PFSK-1 (cell line): ENCODE data around the gene IMPA2.

ENCODE experiments used
- FOXP2 ChIP-seq: optimal IDR thresholded peaks from 2 replicates; pipeline ENCODE3; 2011; ENCODE audit warnings: borderline replicate concordance, control low read depth, inconsistent platforms; ENCODE audit not compliant: insufficient read depth; ENCODE audit errors: extremely low read length, extremely low read depth
- POLR2AphosphoS5 ChIP-seq: IDR thresholded peaks from 2 replicates; pipeline ENCODE4 v1.6.1; 2012; ENCODE audit warnings: low read depth, mild to moderate bottlenecking, control low read depth, low read length, moderate library complexity
- SIN3A ChIP-seq: IDR thresholded peaks from 2 replicates; pipeline ENCODE4 v1.6.1; 2012; ENCODE audit warnings: mild to moderate bottlenecking, low read length, moderate library complexity, borderline replicate concordance; ENCODE audit not compliant: insufficient read depth
- TAF1 ChIP-seq: IDR thresholded peaks from 2 replicates; pipeline ENCODE4 v1.6.1; 2012; ENCODE audit warnings: low read length, control low read depth, borderline replicate concordance; ENCODE audit not compliant: insufficient read depth
- TF ChIP-seq, protein P1 (sequence below), 2 experiments: IDR thresholded peaks; 2 replicates each; pipeline versions ENCODE4 v1.6.1 to v1.8.0; 2011 to 2012; ENCODE audit warnings: low read depth in 2 of 2, low read length in 2 of 2, control low read depth in 1 of 2, inconsistent platforms in 1 of 2, mild to moderate bottlenecking in 1 of 2, moderate library complexity in 1 of 2; ENCODE audit not compliant: insufficient read depth in 1 of 2

IMPA2 gene

DNA sequence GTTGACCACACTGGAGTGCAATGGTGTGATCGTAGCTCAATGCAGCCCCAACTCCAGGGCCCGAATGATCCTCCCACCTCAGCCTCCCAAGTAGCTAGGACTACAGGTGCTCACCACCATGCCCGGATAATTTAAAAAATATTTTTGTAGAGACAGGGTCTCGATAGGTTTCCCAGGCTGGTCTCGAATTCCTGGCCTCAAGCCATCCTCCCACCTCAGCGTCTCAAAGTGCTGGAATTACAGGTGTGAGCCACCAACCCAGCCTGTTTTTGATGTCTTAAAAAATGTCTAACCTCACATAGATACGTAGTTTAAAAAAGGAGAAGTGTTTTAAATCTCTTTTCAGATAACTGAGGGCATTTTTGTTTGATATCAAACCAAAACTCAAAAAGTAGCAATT is 37.6 kb downstream of the IMPA2 start:
- no peak for TF ChIP-seq TAF1
- TF ChIP-seq, protein P1, sequence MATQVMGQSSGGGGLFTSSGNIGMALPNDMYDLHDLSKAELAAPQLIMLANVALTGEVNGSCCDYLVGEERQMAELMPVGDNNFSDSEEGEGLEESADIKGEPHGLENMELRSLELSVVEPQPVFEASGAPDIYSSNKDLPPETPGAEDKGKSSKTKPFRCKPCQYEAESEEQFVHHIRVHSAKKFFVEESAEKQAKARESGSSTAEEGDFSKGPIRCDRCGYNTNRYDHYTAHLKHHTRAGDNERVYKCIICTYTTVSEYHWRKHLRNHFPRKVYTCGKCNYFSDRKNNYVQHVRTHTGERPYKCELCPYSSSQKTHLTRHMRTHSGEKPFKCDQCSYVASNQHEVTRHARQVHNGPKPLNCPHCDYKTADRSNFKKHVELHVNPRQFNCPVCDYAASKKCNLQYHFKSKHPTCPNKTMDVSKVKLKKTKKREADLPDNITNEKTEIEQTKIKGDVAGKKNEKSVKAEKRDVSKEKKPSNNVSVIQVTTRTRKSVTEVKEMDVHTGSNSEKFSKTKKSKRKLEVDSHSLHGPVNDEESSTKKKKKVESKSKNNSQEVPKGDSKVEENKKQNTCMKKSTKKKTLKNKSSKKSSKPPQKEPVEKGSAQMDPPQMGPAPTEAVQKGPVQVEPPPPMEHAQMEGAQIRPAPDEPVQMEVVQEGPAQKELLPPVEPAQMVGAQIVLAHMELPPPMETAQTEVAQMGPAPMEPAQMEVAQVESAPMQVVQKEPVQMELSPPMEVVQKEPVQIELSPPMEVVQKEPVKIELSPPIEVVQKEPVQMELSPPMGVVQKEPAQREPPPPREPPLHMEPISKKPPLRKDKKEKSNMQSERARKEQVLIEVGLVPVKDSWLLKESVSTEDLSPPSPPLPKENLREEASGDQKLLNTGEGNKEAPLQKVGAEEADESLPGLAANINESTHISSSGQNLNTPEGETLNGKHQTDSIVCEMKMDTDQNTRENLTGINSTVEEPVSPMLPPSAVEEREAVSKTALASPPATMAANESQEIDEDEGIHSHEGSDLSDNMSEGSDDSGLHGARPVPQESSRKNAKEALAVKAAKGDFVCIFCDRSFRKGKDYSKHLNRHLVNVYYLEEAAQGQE (IDR thresholded peaks at IDR 0.05; ENCODE audit: insufficient read depth in 1 of 2, low read depth in 2 of 2, low read length in 2 of 2) = no peak
- no peak for TF ChIP-seq POLR2AphosphoS5
- TF ChIP-seq SIN3A = no peak
- no peak for TF ChIP-seq FOXP2

DNA sequence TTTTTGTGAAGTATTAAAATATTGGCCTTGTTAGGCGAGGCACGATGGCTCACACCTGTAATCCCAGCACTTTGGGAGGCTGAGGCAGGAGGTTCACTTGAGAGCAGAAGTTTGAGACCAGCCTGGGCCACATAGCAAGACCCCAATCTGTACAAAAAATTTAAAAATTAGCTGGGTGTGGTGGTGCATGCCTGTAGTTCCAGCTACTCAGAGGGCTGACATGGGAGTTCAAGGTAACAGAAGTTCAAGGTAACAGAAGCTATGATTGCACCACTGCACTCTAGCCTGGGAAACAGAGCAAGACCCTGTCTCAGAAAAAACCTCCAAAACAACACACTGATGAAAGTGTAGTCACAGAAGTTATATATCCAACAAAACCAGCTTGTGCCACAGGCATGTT is 39.8 kb downstream of the IMPA2 start:
- no peak for TF ChIP-seq SIN3A
- TF ChIP-seq, protein P1 (IDR thresholded peaks at IDR 0.05; ENCODE audit: insufficient read depth in 1 of 2, low read depth in 2 of 2, low read length in 2 of 2) = no peak
- TF ChIP-seq TAF1 = no peak
- no peak for TF ChIP-seq FOXP2
- TF ChIP-seq POLR2AphosphoS5 = no peak

DNA sequence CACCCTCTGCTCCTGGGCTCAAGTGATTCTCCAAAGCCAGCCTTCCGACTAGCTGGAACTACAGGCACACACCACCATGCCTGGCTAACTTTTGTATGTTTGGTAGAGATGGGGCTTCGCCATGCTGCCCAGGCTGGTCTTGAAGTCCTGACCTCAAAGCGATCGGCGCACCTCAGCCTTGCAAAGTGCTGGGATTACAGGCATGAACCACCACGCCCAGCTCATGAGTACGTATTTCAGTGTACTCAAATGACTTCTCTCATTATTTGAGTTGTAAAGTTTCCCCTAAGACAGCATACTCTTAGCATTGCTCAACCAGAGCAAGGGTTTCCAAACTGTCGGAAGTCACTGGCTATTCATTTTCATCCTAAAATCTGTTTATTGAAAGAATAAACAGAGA is 40.3 kb downstream of the IMPA2 start:
- TF ChIP-seq TAF1 = no peak
- TF ChIP-seq, protein P1 (IDR thresholded peaks at IDR 0.05; ENCODE audit: insufficient read depth in 1 of 2, low read depth in 2 of 2, low read length in 2 of 2) = no peak
- no peak for TF ChIP-seq POLR2AphosphoS5
- no peak for TF ChIP-seq FOXP2
- TF ChIP-seq SIN3A = no peak

DNA sequence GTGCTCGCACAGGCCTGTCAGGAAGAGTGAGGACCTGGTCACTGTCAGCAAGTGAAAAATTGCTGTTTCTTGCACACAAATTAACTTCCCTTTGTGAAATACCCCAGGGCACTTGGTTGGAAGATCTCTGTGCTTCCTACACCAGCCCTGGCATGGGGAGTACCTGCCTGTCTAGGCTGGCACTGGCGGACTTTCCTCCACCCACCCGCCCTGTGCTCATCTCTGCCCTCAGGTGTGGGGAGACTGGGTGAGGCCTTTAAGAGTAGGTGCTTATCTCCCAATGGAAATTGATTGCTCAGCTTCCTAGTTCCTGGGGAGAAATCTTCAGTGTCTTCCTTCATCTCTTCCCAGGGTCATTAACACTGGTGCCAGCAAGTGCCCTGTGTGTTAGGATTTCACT is 42.1 kb downstream of the IMPA2 start:
- TF ChIP-seq FOXP2 (no peak), TAF1 (no peak), POLR2AphosphoS5 (no peak), SIN3A (no peak)
- TF ChIP-seq, protein P1 (IDR thresholded peaks at IDR 0.05; ENCODE audit: insufficient read depth in 1 of 2, low read depth in 2 of 2, low read length in 2 of 2) = no peak

DNA sequence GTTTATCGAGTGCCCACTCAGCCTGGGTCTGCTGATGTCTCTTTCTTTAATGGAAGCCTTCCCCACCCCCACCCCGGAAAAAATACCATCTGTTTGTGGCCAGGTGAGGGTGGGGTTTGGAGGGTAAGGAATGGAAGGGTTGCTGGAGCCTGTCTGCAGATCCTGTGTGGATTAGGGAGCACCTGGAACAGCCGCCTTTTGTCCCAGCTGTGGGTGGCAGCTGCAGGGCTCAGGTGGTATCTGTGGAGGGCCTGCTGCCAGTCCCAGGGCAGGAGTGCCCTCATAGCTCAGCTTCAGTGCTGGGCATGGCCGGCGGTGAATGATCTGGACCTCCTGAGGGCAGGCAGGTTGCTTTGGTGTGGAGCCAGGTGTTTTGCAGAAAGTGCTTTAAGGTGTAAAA is 45.3 kb downstream of the IMPA2 start:
- no peak for TF ChIP-seq SIN3A
- no peak for TF ChIP-seq TAF1
- no peak for TF ChIP-seq FOXP2
- TF ChIP-seq POLR2AphosphoS5 = no peak
- TF ChIP-seq, protein P1 (IDR thresholded peaks at IDR 0.05; ENCODE audit: insufficient read depth in 1 of 2, low read depth in 2 of 2, low read length in 2 of 2) = no peak
